HepG2 (cell line): ENCODE results near the gene RIPOR1. TPM values are rescaled to one million over a fixed set of nuclear protein-coding genes. Genes with fewer than 3 reads are reported as not detected.

ENCODE experiments used
- ELF4 ChIP-seq: sonication (generic); formaldehyde crosslinking; IDR thresholded peaks from 2 replicates; pipeline ENCODE4 v1.5.0; 2020; ENCODE audit warnings: missing genetic modification reagents, mild to moderate bottlenecking, moderate library complexity, borderline replicate concordance
- FLYWCH1 ChIP-seq: sonication (generic); formaldehyde crosslinking; IDR thresholded peaks from 2 replicates; pipeline ENCODE4 v1.8.1; 2023; ENCODE audit warnings: mild to moderate bottlenecking, missing genetic modification reagents
- FOXK1 ChIP-seq: sonication (generic); formaldehyde crosslinking; IDR thresholded peaks from 2 replicates; pipeline ENCODE4 v1.4.0; 2020; ENCODE audit warnings: low read depth, missing genetic modification reagents, borderline replicate concordance
- HOXA9 ChIP-seq: sonication (generic); formaldehyde crosslinking; IDR thresholded peaks from 2 replicates; pipeline ENCODE4 v1.8.1; 2022; ENCODE audit warnings: missing genetic modification reagents, mild to moderate bottlenecking, moderate library complexity, borderline replicate concordance
- PAF1 ChIP-seq: IDR thresholded peaks from 2 replicates; pipeline ENCODE4 v1.6.1; 2016; ENCODE audit warnings: missing genetic modification reagents, missing compliant biosample characterization
- SRSF4 ChIP-seq: fragments of 200-400 bp; formaldehyde crosslinking; IDR thresholded peaks from one replicate; pipeline ENCODE4 v1.6.1; 2018; ENCODE audit warnings: mild to moderate bottlenecking, low read depth, low read length, moderate library complexity; ENCODE audit not compliant: poor library complexity, severe bottlenecking
- TAF1 ChIP-seq: sonication (generic); formaldehyde crosslinking; IDR thresholded peaks from 2 replicates; pipeline ENCODE4 v1.4.0; 2020; ENCODE audit warnings: missing genetic modification reagents
- TBP ChIP-seq: sonication (generic); formaldehyde crosslinking; IDR thresholded peaks from 2 replicates; pipeline ENCODE4 v1.5.0; 2020; ENCODE audit warnings: missing genetic modification reagents
- ZNF329 ChIP-seq: sonication (generic); formaldehyde crosslinking; IDR thresholded peaks from 2 replicates; pipeline ENCODE4 v1.9.0; 2021; ENCODE audit warnings: low read depth, mild to moderate bottlenecking, missing genetic modification reagents
- ZNF891 ChIP-seq: sonication (generic); formaldehyde crosslinking; IDR thresholded peaks from 2 replicates; pipeline ENCODE4 v1.5.0; 2020; ENCODE audit warnings: mild to moderate bottlenecking, missing genetic modification reagents
- polyA plus RNA-seq, 8 experiments: library from polyadenylated mRNA; depleted of rRNA in 3 of 8; stranded (reverse) in 7 of 8; unstranded in 1 of 8; fragments of >200 nt; fragmentation: Illumina TruSeq in 4 of 8; extraction: Trizol in 4 of 8; gene quantifications; 2 replicates each; pipeline versions ENCODE4 v1.2.1 to v1.2.3, GENCODE V29; 2011 to 2016; ENCODE audit warnings: low read depth in 4 of 8, missing spikeins in 1 of 8, mixed read lengths in 1 of 8; ENCODE audit not compliant: insufficient read depth in 1 of 8
- total RNA-seq, 5 experiments: library from RNA; depleted of rRNA; stranded (reverse); fragments of >200 nt; fragmentation: Illumina TruSeq; extraction: Trizol; gene quantifications; 2 replicates each; pipeline ENCODE4 v1.2.3, GENCODE V29; 2016; ENCODE audit warnings: low read depth in 1 of 5
- TF ChIP-seq, protein P1 (sequence below): sonication (generic); formaldehyde crosslinking; conservative IDR thresholded peaks from 2 replicates; pipeline ENCODE4 v1.8.0; 2022; ENCODE audit warnings: mild to moderate bottlenecking, moderate library complexity, missing genetic modification reagents
- TF ChIP-seq, protein P2 (sequence below): sonication (generic); formaldehyde crosslinking; IDR thresholded peaks from 2 replicates; pipeline ENCODE4 v1.8.1; 2023; ENCODE audit warnings: mild to moderate bottlenecking, inconsistent platforms, moderate library complexity, missing genetic modification reagents, borderline replicate concordance
- TF ChIP-seq, protein P3 (sequence below), 2 experiments: fragments of 450-650 bp in 1 of 2; sonication (generic) in 1 of 2; formaldehyde crosslinking in 1 of 2; IDR thresholded peaks; 2 replicates each; pipeline versions ENCODE4 v1.6.1 to v1.8.0; 2016 to 2022; ENCODE audit warnings: antibody characterized with exemption in 1 of 2, mild to moderate bottlenecking in 1 of 2, missing genetic modification reagents in 1 of 2
- TF ChIP-seq, protein P4 (sequence below): sonication (generic); formaldehyde crosslinking; IDR thresholded peaks from 2 replicates; pipeline ENCODE4 v1.4.0; 2020; ENCODE audit warnings: missing genetic modification reagents

RIPOR1 gene
- total and polyA plus RNA-seq, 2 of the 13 experiments (the other 11 are each of a cell fraction or from before 2014, with no cell fraction given), result 4.6 to 8.1 TPM

DNA sequence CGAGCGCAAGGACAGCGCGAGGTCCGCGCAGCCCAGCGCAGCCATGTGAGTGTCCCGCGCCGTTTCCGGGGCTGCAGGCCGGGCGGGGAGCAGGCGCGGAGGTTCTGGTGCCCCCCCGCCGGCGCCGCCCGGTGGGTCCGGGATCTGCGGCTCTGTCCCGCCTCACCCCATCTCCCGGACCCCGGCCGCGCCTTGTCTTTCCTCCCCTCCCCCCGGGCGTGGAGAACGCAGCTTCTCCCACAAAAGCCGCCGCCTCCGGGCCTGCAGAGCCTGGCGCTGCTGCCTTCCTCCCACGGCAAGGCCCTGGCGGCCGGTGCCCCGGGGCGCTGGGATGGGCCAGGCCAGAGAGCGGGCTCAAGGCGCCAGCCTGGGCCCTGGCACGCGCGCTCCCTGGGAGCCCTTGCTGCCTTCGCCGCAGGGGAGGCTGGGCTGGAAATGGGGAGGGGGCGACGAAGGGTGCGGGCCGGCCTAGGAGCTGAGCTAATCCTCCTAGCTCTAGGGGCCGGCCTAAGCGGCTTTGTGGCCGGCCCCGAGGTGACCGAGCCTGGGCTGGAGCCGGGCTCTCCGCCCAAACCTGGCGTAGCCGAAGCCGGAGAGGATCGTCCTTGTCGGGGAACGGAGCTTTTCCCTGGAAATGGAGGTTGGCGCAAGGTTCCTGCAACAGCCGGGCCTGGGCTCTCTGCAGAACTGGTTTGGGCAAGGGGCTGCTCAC lies 397 bp downstream of the RIPOR1 start (continued):
- TF ChIP-seq ELF4 (CRISPR knock-in tag) (no peak), HOXA9 (CRISPR knock-in tag) (no peak), ZNF329 (CRISPR knock-in tag) (peak; percentile 87; the same call in 1 of the 2 replicates), TBP (0 out of 2 replicates have a peak, but pooled peaks have one; percentile 3), ZNF891 (no peak; the same call in none of the 2 replicates), PAF1 (CRISPR knock-in tag) (no peak), SRSF4 (no peak), FOXK1 (CRISPR knock-in tag) (no peak), TAF1 (0 out of 2 replicates have a peak, but pooled peaks have one; percentile 49), FLYWCH1 (CRISPR knock-in tag) (peak; percentile 29; the same call in 1 of the 2 replicates)
- TF ChIP-seq, protein P1, sequence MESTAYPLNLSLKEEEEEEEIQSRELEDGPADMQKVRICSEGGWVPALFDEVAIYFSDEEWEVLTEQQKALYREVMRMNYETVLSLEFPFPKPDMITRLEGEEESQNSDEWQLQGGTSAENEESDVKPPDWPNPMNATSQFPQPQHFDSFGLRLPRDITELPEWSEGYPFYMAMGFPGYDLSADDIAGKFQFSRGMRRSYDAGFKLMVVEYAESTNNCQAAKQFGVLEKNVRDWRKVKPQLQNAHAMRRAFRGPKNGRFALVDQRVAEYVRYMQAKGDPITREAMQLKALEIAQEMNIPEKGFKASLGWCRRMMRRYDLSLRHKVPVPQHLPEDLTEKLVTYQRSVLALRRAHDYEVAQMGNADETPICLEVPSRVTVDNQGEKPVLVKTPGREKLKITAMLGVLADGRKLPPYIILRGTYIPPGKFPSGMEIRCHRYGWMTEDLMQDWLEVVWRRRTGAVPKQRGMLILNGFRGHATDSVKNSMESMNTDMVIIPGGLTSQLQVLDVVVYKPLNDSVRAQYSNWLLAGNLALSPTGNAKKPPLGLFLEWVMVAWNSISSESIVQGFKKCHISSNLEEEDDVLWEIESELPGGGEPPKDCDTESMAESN (CRISPR knock-in tag), result peak; percentile 29; the same call in 1 of the 2 replicates
- TF ChIP-seq, protein P2, sequence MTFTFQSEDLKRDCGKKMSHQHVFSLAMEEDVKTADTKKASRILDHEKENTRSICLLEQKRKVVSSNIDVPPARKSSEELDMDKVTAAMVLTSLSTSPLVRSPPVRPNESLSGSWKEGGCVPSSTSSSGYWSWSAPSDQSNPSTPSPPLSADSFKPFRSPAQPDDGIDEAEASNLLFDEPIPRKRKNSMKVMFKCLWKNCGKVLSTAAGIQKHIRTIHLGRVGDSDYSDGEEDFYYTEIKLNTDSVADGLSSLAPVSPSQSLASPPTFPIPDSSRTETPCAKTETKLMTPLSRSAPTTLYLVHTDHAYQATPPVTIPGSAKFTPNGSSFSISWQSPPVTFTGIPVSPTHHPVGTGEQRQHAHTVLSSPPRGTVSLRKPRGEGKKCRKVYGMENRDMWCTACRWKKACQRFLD, result no peak
- TF ChIP-seq, protein P3, sequence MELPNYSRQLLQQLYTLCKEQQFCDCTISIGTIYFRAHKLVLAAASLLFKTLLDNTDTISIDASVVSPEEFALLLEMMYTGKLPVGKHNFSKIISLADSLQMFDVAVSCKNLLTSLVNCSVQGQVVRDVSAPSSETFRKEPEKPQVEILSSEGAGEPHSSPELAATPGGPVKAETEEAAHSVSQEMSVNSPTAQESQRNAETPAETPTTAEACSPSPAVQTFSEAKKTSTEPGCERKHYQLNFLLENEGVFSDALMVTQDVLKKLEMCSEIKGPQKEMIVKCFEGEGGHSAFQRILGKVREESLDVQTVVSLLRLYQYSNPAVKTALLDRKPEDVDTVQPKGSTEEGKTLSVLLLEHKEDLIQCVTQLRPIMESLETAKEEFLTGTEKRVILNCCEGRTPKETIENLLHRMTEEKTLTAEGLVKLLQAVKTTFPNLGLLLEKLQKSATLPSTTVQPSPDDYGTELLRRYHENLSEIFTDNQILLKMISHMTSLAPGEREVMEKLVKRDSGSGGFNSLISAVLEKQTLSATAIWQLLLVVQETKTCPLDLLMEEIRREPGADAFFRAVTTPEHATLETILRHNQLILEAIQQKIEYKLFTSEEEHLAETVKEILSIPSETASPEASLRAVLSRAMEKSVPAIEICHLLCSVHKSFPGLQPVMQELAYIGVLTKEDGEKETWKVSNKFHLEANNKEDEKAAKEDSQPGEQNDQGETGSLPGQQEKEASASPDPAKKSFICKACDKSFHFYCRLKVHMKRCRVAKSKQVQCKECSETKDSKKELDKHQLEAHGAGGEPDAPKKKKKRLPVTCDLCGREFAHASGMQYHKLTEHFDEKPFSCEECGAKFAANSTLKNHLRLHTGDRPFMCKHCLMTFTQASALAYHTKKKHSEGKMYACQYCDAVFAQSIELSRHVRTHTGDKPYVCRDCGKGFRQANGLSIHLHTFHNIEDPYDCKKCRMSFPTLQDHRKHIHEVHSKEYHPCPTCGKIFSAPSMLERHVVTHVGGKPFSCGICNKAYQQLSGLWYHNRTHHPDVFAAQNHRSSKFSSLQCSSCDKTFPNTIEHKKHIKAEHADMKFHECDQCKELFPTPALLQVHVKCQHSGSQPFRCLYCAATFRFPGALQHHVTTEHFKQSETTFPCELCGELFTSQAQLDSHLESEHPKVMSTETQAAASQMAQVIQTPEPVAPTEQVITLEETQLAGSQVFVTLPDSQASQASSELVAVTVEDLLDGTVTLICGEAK (IDR thresholded peaks at IDR 0.05), result no peak
- TF ChIP-seq, protein P3 (CRISPR knock-in tag; IDR thresholded peaks at IDR 0.05), result 0 out of 2 replicates have a peak, but pooled peaks have one; percentile 36
- TF ChIP-seq, protein P4, sequence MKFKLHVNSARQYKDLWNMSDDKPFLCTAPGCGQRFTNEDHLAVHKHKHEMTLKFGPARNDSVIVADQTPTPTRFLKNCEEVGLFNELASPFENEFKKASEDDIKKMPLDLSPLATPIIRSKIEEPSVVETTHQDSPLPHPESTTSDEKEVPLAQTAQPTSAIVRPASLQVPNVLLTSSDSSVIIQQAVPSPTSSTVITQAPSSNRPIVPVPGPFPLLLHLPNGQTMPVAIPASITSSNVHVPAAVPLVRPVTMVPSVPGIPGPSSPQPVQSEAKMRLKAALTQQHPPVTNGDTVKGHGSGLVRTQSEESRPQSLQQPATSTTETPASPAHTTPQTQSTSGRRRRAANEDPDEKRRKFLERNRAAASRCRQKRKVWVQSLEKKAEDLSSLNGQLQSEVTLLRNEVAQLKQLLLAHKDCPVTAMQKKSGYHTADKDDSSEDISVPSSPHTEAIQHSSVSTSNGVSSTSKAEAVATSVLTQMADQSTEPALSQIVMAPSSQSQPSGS (CRISPR knock-in tag), result no peak; the same call in 1 of the 2 replicates
